UCSD-AML1 (cell line): Measurements from ENCODE around the gene SPHK1.

Experiments used
- DNase-seq: peaks from one replicate; lab custom pipeline; 2025; ENCODE audit not compliant: unreplicated experiment; lab: John Stamatoyannopoulos, UW

SPHK1 gene

GRCh38 chr17:76405607-76405966 is 21.2 kb downstream of the SPHK1 start:
- DNase-seq = no peak

DNA sequence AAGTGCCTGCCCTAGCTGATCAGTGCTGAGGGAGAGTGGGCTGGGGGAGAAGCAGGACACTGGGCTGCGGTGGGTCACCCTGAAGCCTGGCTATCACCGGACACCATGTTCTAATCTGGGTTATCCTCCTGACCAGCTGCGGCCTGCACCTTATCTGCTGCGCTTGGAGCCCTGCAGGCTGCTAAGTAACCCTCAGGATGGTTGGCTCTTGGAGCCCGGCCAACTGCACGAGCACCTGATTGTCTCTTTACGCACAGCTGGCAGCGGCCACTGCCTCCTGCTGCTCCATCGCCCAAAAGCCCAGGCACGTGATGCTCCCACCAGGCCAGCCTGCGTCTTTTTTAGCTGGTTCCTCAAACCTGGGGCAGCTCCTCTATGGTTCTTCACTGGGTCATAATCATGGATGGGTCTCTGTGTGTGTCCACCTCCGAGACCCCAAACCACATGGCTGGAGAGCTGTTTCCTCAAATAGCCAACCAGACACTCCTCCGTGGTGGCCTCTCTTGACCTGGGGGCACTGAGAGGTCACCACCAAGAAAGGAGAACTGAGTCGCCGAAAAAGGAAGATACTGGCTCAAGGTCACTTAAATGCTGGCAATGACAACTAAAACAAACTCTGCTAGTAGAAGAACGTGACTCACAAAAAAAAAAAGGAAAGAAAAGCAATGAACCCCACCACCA is 21.7 kb downstream of the SPHK1 start:
- DNase-seq = no peak

DNA sequence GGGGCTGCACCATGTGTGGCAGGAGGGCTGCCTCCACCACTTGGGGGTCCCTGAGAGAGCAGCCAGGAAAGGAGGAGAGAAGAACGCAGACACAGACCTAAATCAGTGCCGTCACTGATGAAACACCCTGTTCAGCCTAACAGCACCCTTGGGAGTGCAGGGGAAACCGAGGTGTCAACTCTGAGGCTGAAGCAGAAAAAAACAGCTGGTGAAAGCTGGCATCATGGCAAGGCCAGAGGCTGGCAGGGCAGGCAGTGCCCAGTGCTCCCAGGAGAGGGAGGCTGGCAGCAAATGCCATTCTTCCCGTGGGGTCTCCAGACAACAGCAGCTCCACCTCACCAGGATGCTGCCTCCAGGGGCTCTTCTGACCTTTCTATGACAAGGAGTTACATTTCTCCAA is 23.1 kb downstream of the SPHK1 start:
- no peak for DNase-seq

- DNase-seq = peak; percentile 71
These were observed 23.8 kb downstream of the SPHK1 start for GRCh38 chr17:76408037-76408849.

DNA sequence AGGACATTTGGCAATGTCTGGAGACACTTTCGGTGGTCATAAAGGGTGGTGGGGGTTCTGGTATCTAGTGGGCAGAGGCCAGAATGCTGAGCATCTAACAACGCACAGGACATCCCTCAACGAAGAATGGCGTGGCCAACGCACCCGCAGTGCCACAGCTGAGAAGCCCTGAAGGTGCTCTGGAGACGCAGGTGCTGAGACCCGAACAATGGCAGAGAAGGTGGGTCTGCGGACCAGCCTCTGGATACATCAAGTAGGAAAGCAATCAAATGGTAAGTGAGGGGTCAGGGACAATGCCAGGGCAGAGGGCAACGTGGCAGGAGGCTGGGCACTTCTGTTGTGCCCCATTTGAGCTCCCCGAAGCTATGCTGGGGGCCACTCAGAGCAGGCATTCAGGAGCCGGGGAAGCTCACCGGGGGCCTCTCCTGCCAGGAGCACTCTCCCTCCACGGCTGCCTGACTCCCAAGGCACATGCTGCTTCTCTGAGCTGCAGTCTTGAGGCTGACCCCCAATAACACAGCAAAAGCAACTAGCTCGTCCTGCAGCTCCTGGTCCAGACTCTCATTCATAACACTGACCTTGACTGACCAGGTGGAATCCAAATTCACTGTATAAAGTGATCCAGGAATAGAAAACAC is 26.0 kb downstream of the SPHK1 start:
- DNase-seq = no peak

DNA sequence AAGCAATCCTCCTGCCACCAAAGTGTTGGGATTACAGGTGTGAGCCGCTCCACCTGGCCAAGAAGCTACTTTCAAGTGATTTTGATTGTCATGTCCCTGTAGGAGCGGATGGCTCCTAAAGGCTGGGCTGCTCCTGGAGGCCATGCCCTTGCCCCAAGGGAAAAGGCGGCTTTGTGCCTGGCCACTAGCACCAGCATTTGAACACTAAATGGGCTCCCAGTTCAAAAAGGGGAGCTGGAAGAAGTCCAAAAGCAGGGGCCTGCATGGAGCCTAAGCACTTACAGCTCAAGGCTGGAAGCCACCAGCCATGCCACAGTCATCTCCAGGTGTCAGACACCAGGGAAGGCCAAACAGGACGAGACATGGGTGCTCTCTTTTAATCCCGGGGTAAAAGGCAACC is 26.8 kb downstream of the SPHK1 start:
- DNase-seq = no peak

DNA sequence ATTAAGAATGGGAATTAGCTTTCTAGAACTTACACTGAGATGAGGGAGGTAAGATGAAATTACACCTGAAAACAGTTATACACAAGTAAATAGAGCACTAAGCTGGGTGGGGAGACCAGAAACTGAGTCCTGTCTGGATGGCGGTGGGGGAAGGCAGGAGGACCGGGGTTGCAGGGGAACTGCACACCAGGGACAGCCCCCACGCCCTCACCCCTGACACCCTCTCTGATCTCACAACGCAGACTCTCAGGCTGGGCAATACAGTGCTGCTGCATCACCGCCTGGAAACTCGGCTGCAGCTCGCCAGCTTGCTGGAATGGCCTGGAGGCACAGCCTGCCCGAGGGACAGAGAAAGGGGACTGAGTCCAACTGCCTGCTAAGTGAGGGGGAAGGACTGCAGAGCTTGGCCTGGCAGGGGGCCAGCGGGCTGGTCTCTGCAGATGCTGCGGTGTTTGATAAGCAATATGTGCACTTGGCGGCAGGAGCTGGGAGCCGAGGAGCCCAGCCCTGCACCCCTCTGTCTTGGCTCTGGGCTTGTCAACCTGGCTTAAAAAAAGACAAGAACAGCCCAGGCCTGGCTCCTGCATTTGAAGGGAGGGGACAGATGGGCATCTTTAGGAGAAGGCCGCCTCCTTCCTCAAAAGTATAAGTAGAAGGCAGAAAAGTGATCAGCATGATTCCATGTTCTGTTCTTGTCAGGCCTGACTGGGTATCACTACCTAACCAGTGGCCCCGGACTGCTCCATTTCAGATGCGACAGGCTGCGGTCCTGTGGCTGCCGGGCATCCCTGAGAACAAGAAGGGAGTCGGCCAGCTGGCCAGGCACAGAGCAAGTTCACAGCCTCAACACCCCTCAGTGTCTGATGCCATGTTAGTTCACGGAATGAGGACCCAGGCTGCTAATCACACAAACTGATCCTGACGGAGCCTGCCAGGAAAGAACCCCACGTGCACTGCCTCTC is 30.2 kb downstream of the SPHK1 start:
- no peak for DNase-seq

DNA sequence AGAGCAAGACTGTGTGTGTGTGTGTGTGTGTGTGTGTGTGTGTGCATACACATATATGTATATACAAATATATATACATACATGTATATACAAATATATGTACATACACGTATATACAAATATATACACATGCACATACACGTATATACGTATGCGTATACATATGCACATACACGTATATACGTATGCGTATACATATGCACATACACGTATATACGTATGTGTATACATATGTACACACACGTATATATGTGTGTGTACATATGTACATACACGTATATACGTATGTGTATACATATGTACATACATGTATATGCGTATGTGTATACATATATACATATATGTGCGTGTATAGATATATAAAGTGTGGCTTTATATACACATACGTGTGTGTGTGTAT is 31.4 kb downstream of the SPHK1 start:
- DNase-seq = no peak

DNA sequence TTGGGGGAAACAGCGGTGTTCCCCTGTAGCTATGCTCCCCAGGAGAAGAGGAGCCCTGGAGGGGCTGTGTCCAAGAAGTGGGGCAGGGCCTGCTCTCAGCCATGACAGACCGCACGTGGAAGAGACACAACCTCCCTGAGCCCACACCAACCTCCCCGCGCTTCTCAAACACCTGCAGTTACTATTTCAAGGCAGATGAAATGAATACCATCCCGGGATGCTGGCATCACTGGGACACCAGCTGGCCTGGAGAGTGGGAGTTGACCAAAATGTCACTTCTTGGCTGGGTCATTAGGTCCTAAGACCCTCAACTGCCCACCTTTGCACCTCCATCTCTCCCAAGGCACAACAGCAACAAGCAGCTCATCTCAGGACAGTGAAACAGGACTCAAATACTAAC is 32.0 kb downstream of the SPHK1 start:
- DNase-seq = no peak

GRCh38 chr17:76416899-76417298 is 32.5 kb downstream of the SPHK1 start:
- DNase-seq = no peak

DNA sequence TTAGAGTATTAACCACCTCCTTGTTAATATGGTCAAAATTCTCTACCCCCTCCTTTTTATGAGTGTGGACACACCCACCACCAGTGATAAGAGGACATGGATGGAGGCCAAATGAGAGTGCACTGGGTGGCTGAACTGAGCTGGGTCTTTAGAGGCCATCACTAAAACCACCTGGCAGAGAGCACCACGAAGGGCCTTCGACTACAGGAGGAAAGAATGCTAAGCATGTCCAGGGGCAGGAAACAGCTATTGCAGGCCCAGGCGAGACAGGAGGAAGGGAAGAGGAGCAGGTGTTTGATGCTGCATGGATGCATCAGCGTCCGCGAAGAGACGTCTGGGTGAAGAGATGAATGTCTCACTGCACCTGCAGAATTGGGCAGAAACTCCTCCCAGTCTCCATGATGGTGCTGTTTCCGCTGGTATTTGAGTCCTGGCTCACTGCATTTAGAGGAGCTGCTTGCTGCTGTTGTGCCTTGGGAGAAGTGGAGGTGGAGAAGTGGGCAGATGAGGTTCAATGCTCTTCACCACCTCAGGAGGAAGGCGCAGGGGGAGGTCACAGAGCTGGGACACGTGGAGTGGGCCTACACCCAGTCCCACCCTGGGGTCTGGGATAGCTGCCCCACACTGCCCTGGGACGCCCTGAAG is 33.2 kb downstream of the SPHK1 start:
- no peak for DNase-seq

DNA sequence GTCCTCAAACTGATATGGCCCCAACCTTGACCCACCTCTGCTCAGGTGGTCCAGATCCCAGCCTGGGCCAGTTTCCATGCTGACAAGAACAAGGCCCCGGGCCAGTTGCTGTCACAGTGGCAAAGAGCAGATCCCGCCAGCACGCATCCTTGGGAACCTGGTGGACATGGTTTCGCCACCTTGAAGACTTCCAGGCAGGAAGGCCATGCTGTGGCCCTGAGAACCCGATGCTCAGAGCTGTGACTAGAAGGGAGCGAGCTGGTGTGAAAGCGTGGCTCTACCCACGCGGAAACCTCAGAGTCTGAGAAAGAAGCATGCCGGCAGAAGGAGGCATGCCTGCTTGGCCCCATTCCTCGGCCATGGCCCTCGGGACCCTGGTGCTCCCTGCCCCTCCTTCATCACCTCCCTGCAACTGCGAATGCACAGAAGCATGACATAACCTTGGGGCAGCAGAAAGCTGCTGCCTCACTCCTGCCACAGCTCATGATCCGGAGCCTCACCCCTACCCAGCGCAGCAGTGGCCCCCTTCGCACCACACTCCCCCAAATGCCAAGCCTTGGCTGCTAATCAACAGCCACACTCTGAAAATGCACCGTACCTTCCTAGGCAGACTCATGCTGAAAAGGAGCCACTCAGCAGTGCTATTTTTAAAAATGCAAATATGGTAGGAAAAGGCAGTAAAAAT is 35.3 kb downstream of the SPHK1 start:
- DNase-seq = no peak

GRCh38 chr17:76420356-76421043 is 36.1 kb downstream of the SPHK1 start:
- DNase-seq = no peak

DNA sequence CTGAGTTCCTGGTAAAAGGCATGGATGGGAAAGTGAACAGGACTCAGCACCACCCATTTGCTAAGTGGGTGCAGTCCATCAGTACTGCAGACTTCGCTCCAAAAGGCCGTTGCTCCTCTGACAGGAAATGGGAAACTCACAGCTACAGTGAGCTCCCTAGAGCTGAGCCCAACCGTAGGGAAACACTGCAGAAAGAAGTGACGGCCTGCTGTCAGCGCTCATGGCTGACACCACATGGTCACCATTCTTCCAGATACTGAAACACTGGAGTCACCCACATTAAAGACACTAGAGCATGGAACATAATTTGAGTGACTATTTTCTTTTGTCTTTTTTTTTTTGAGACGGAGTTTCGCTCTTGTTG is 36.6 kb downstream of the SPHK1 start:
- DNase-seq = no peak

DNA sequence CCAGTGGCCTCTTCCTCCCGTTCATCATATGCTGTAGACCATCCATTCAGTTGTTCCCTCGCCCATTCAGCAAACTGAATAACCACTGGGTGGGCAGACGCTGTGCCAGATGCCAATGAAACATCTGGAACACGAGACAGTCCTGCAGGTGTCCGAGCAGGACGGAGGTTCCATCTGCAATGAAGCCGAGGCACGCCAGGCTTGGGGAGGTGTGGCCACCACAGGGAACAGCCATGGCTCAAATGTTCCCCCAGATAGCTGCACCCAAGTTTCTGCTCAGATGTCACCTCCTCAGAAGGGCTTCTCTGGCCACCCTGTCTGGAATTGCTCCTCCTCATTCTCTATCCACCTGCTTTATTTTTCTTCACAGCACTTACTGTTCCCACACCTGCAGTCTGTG is 38.0 kb downstream of the SPHK1 start:
- DNase-seq = no peak

- no peak for DNase-seq
These were observed 38.5 kb downstream of the SPHK1 start for GRCh38 chr17:76422860-76423259.

- DNase-seq = no peak
These were observed 42.4 kb downstream of the SPHK1 start for GRCh38 chr17:76426853-76427252.

- DNase-seq = no peak
These were observed 43.3 kb downstream of the SPHK1 start for GRCh38 chr17:76427501-76428231.

- DNase-seq = no peak
These were observed 44.1 kb downstream of the SPHK1 start for GRCh38 chr17:76428511-76428910.
